Measurements from ENCODE around the gene LONRF2. TPM values are rescaled to one million over a fixed set of nuclear protein-coding genes. Genes with fewer than 3 reads are reported as not detected.

The LONRF2 gene
- total RNA-seq, 1 donor, result under 0.01 TPM

- H3K4me2 ChIP-seq (ENCODE audit: insufficient read depth, low read length), result no peak overlapping the region
- no peaks in the 10 kb centered on the region for H4K20me1 ChIP-seq (ENCODE audit: insufficient read depth, low read length)
- no peak for TF ChIP-seq CTCF (IDR thresholded peaks at IDR 0.05; ENCODE audit: extremely low read depth, low read depth, low read length)
- no peaks in the 10 kb centered on the region for H3K36me3 ChIP-seq (ENCODE audit: insufficient read depth, low read length)
- H2AFZ ChIP-seq (ENCODE audit: low read length), result no peak overlapping the region
- H3K9me3 ChIP-seq (ENCODE audit: low read depth, low read length), result no peaks in the 10 kb centered on the region
- H3K79me2 ChIP-seq (ENCODE audit: insufficient read depth, low read length), result no peaks in the 10 kb centered on the region
- peaks cover 3% of the 10 kb centered on the region for H3K27me3 ChIP-seq (ENCODE audit: insufficient read depth, low read length)
- no peak overlapping the region for H3K27ac ChIP-seq (ENCODE audit: low read depth, low read length)
- no peak overlapping the region for H3K4me3 ChIP-seq (ENCODE audit: insufficient read depth, low read length)
- no peaks in the 10 kb centered on the region for H3K4me1 ChIP-seq (ENCODE audit: insufficient read depth, low read length)
- no peak for DNase-seq (ENCODE audit: insufficient read length, low spot score, missing footprints)
These were observed 45.6 kb downstream of the LONRF2 start for GRCh38 chr2:100276716-100277115.

DNA sequence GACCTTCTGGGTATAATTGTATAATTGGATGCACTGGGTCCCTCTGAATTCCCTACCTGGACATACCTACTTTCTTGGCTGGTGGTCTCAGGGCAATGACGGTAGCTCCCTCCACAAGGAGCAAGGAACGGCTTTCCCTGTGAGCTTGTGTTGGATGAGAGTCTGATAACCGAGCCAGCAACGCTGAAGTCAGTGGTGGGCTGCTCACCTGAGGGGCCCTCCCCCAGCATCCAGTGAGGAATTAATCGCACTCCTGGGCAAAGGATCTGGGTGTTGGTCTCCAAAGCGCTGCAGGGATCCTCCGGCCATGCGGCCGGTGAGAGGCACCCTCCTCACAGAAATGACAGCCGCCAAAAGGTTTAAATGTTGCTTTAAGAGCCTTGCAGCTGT is 47.1 kb downstream of the LONRF2 start:
- Histone ChIP-seq H3K4me1 (ENCODE audit: insufficient read depth, low read length) (no peaks in the 10 kb centered on the region), H2AFZ (ENCODE audit: low read length) (no peak overlapping the region), H3K27ac (ENCODE audit: low read depth, low read length) (no peak overlapping the region), H3K9me3 (ENCODE audit: low read depth, low read length) (no peaks in the 10 kb centered on the region), H3K4me2 (ENCODE audit: insufficient read depth, low read length) (no peak overlapping the region), H3K27me3 (ENCODE audit: insufficient read depth, low read length) (no peaks in the 10 kb centered on the region), H3K4me3 (ENCODE audit: insufficient read depth, low read length) (no peak overlapping the region), H3K79me2 (ENCODE audit: insufficient read depth, low read length) (no peaks in the 10 kb centered on the region), H3K36me3 (ENCODE audit: insufficient read depth, low read length) (no peaks in the 10 kb centered on the region), H4K20me1 (ENCODE audit: insufficient read depth, low read length) (no peaks in the 10 kb centered on the region)
- no peak for TF ChIP-seq CTCF (IDR thresholded peaks at IDR 0.05; ENCODE audit: extremely low read depth, low read depth, low read length)
- no peak for DNase-seq (ENCODE audit: insufficient read length, low spot score, missing footprints)

- Histone ChIP-seq H3K27me3 (ENCODE audit: insufficient read depth, low read length) (no peaks in the 10 kb centered on the region), H3K4me1 (ENCODE audit: insufficient read depth, low read length) (no peaks in the 10 kb centered on the region), H2AFZ (ENCODE audit: low read length) (no peak overlapping the region), H3K27ac (ENCODE audit: low read depth, low read length) (no peak overlapping the region), H3K4me2 (ENCODE audit: insufficient read depth, low read length) (no peak overlapping the region), H3K4me3 (ENCODE audit: insufficient read depth, low read length) (no peak overlapping the region), H3K9me3 (ENCODE audit: low read depth, low read length) (no peaks in the 10 kb centered on the region), H4K20me1 (ENCODE audit: insufficient read depth, low read length) (no peaks in the 10 kb centered on the region), H3K79me2 (ENCODE audit: insufficient read depth, low read length) (no peaks in the 10 kb centered on the region), H3K36me3 (ENCODE audit: insufficient read depth, low read length) (no peaks in the 10 kb centered on the region)
- DNase-seq (ENCODE audit: insufficient read length, low spot score, missing footprints), result no peak
- no peak for TF ChIP-seq CTCF (IDR thresholded peaks at IDR 0.05; ENCODE audit: extremely low read depth, low read depth, low read length)
These were observed 47.6 kb downstream of the LONRF2 start for GRCh38 chr2:100274566-100275199.

- H3K4me2 ChIP-seq (ENCODE audit: insufficient read depth, low read length), result no peak overlapping the region
- DNase-seq (ENCODE audit: insufficient read length, low spot score, missing footprints), result no peak
- no peaks in the 10 kb centered on the region for H3K9me3 ChIP-seq (ENCODE audit: low read depth, low read length)
- H3K4me1 ChIP-seq (ENCODE audit: insufficient read depth, low read length), result no peaks in the 10 kb centered on the region
- no peak overlapping the region for H2AFZ ChIP-seq (ENCODE audit: low read length)
- H3K27ac ChIP-seq (ENCODE audit: low read depth, low read length), result no peak overlapping the region
- H3K79me2 ChIP-seq (ENCODE audit: insufficient read depth, low read length), result no peaks in the 10 kb centered on the region
- no peaks in the 10 kb centered on the region for H4K20me1 ChIP-seq (ENCODE audit: insufficient read depth, low read length)
- H3K36me3 ChIP-seq (ENCODE audit: insufficient read depth, low read length), result no peaks in the 10 kb centered on the region
- H3K27me3 ChIP-seq (ENCODE audit: insufficient read depth, low read length), result peaks cover 4% of the 10 kb centered on the region
- H3K4me3 ChIP-seq (ENCODE audit: insufficient read depth, low read length), result no peak overlapping the region
- no peak for TF ChIP-seq CTCF (IDR thresholded peaks at IDR 0.05; ENCODE audit: extremely low read depth, low read depth, low read length)
These were observed 48.2 kb downstream of the LONRF2 start for GRCh38 chr2:100274076-100274475.

Measured in osteoblast (primary cell).